GM06990 (cell line): Measurements from ENCODE around the gene CHST11.

ENCODE experiments used
- DNase-seq: peaks from one replicate; pipeline ENCODE4 v3.0.0-alpha.2; 2011; ENCODE audit not compliant: insufficient read length; ENCODE audit errors: extremely low read depth
- H3K27me3 ChIP-seq: replicated peaks from 2 replicates; pipeline ENCODE4 v1.6.0; 2011; ENCODE audit warnings: low read length; ENCODE audit not compliant: control insufficient read depth, insufficient read depth
- H3K36me3 ChIP-seq: 2 replicates; pipeline ENCODE4 v1.5.1; 2011; ENCODE audit warnings: low read length; ENCODE audit not compliant: control insufficient read depth, insufficient read depth
- H3K4me3 ChIP-seq: replicated peaks from 2 replicates; pipeline ENCODE4 v1.5.1; 2011; ENCODE audit warnings: low read depth, mild to moderate bottlenecking, control low read depth, low read length
- CTCF ChIP-seq: IDR thresholded peaks from 2 replicates; pipeline ENCODE4 v1.5.1; 2011; ENCODE audit warnings: low read length, control low read depth, mild to moderate bottlenecking, inconsistent platforms; ENCODE audit not compliant: insufficient read depth, poor library complexity, severe bottlenecking

The CHST11 gene

GRCh38 chr12:104596898-104597843, 140.4 kb downstream of the CHST11 start:
- H3K4me3 ChIP-seq: no peak overlapping the region
- no peaks in the 10 kb centered on the region for H3K27me3 ChIP-seq
- no peak for DNase-seq
- H3K36me3 ChIP-seq: no peaks in the 10 kb centered on the region
- no peak for TF ChIP-seq CTCF

- no peak for DNase-seq
- Histone ChIP-seq H3K4me3 (no peak overlapping the region), H3K36me3 (no peaks in the 10 kb centered on the region), H3K27me3 (no peaks in the 10 kb centered on the region)
- no peak for TF ChIP-seq CTCF
These were observed 141.9 kb downstream of the CHST11 start for GRCh38 chr12:104598342-104599271.

- H3K27me3 ChIP-seq: no peaks in the 10 kb centered on the region
- no peak for TF ChIP-seq CTCF
- H3K36me3 ChIP-seq: no peaks in the 10 kb centered on the region
- no peak for DNase-seq
- no peak overlapping the region for H3K4me3 ChIP-seq
These were observed 142.7 kb downstream of the CHST11 start for GRCh38 chr12:104599272-104600035.

GRCh38 chr12:104600036-104600712, 143.4 kb downstream of the CHST11 start:
- H3K27me3 ChIP-seq: no peaks in the 10 kb centered on the region
- TF ChIP-seq CTCF: no peak
- H3K4me3 ChIP-seq: no peak overlapping the region
- DNase-seq: peak; percentile 24
- no peaks in the 10 kb centered on the region for H3K36me3 ChIP-seq
